CD4-positive, CD25-positive, alpha-beta regulatory T cell (primary cell): Measurements from ENCODE around the gene OR10P1. TPM values are rescaled to one million over a fixed set of nuclear protein-coding genes. Genes with fewer than 3 reads are reported as not detected.

Source experiments
- ATAC-seq, 2 donors: fragments of 150-1000 bp; cut with Tn5 transposase; one replicate each; pipeline ENCODE4 v1.10.0; 2021; ENCODE audit warnings: low read depth in 2 of 2, moderate number of reproducible peaks in 2 of 2, moderate library complexity in 1 of 2
- DNase-seq, 3 donors: peaks; one replicate each; pipeline versions ENCODE4 v3.0.0 to v3.0.0-alpha.2; 2012 to 2022; ENCODE audit warnings: mixed read lengths in 1 of 3
- H3K27ac ChIP-seq: one replicate; pipeline ENCODE4 v1.7.0; 2013; ENCODE audit warnings: mild to moderate bottlenecking, low read length; ENCODE audit not compliant: insufficient read depth, poor library complexity, severe bottlenecking
- H3K27me3 ChIP-seq: one replicate; pipeline ENCODE4 v1.7.0; 2013; ENCODE audit warnings: low read length; ENCODE audit not compliant: control insufficient read depth, insufficient read depth
- H3K36me3 ChIP-seq: one replicate; pipeline ENCODE4 v1.7.0; 2013; ENCODE audit warnings: mild to moderate bottlenecking, low read length, moderate library complexity; ENCODE audit not compliant: control insufficient read depth, insufficient read depth
- H3K4me1 ChIP-seq: 2 replicates; pipeline ENCODE4 v1.7.0; 2013; ENCODE audit warnings: mild to moderate bottlenecking, low read length; ENCODE audit not compliant: insufficient read depth, control insufficient read depth, poor library complexity, severe bottlenecking
- H3K4me3 ChIP-seq: one replicate; pipeline ENCODE4 v1.7.0; 2013; ENCODE audit warnings: low read depth, mild to moderate bottlenecking, low read length, moderate library complexity
- H3K9me3 ChIP-seq, 2 experiments: 1 replicate in 1 of 2; 2 replicates in 1 of 2; pipeline ENCODE4 v1.7.0; 2013; ENCODE audit warnings: low read length in 2 of 2, mild to moderate bottlenecking in 1 of 2, moderate library complexity in 1 of 2; ENCODE audit not compliant: control insufficient read depth in 2 of 2
- H3K27ac Mint-ChIP-seq, 3 donors: one replicate each; pipeline ENCODE4 v1.8.0; 2020 to 2022; ENCODE audit warnings: mild to moderate bottlenecking in 3 of 3, mixed read lengths in 3 of 3, moderate library complexity in 2 of 3
- H3K27me3 Mint-ChIP-seq: one replicate; pipeline ENCODE4 v1.8.0; 2022; ENCODE audit warnings: mild to moderate bottlenecking, mixed read lengths
- H3K36me3 Mint-ChIP-seq: one replicate; pipeline ENCODE4 v1.8.0; 2020; ENCODE audit warnings: mixed read lengths
- H3K4me1 Mint-ChIP-seq, 4 donors: one replicate each; pipeline ENCODE4 v1.8.0; 2020 to 2022; ENCODE audit warnings: mixed read lengths in 4 of 4, mild to moderate bottlenecking in 1 of 4
- H3K4me3 Mint-ChIP-seq, 4 donors: one replicate each; pipeline ENCODE4 v1.8.0; 2020 to 2022; ENCODE audit warnings: mild to moderate bottlenecking in 4 of 4, mixed read lengths in 4 of 4, moderate library complexity in 3 of 4
- H3K9me3 Mint-ChIP-seq, 7 donors: one replicate each; pipeline ENCODE4 v1.8.0; 2020 to 2022; ENCODE audit warnings: mixed read lengths in 7 of 7, mild to moderate bottlenecking in 3 of 7, moderate library complexity in 2 of 7
- polyA plus RNA-seq, 4 donors: library from polyadenylated mRNA; unstranded; fragments of 300-500 nt; fragmentation: Illumina TruSeq; gene quantifications; one replicate each; pipeline ENCODE4 v1.2.3, GENCODE V29; 2021
- total RNA-seq: library from RNA; stranded (reverse); gene quantifications from one replicate; pipeline ENCODE4 v1.2.3, GENCODE V29; 2022

The OR10P1 gene
- total and polyA plus RNA-seq, 5 donors from 2014 or later, result not detected

GRCh38 chr12:55679691-55680090 lies 43.0 kb downstream of the OR10P1 start:
- H3K27me3 Mint-ChIP-seq, result peaks cover 43% of the 10 kb centered on the region
- H3K4me1 ChIP-seq, result no peaks in the 10 kb centered on the region
- no peaks in the 10 kb centered on the region for H3K36me3 ChIP-seq
- no peak overlapping the region for H3K4me3 Mint-ChIP-seq
- no peaks in the 10 kb centered on the region for H3K9me3 Mint-ChIP-seq
- H3K4me3 ChIP-seq, result no peak overlapping the region
- peaks cover 0 to 8% (median 0%) of the 10 kb centered on the region in 4 donors for H3K4me1 Mint-ChIP-seq
- H3K9me3 ChIP-seq, result no peaks in the 10 kb centered on the region
- no peak overlapping the region for H3K27ac Mint-ChIP-seq
- ATAC-seq (no peak), DNase-seq (no peak)
- H3K27me3 ChIP-seq, result peaks cover 12% of the 10 kb centered on the region
- no peak overlapping the region for H3K27ac ChIP-seq
- no peaks in the 10 kb centered on the region for H3K36me3 Mint-ChIP-seq

GRCh38 chr12:55681142-55682077 lies 44.7 kb downstream of the OR10P1 start:
- H3K4me1 Mint-ChIP-seq, result peaks cover 0 to 8% (median 0%) of the 10 kb centered on the region in 4 donors
- H3K4me1 ChIP-seq, result no peaks in the 10 kb centered on the region
- no peak for DNase-seq
- no peaks in the 10 kb centered on the region for H3K36me3 ChIP-seq
- no peaks in the 10 kb centered on the region for H3K36me3 Mint-ChIP-seq
- peaks cover 32% of the 10 kb centered on the region for H3K27me3 Mint-ChIP-seq
- H3K4me3 ChIP-seq, result no peak overlapping the region
- peaks cover 0 to 2% (median 0%) of the 10 kb centered on the region in 7 donors for H3K9me3 Mint-ChIP-seq
- ATAC-seq, result no peak
- peaks cover 11% of the 10 kb centered on the region for H3K27me3 ChIP-seq
- H3K9me3 ChIP-seq, result no peaks in the 10 kb centered on the region
- no peak overlapping the region for H3K4me3 Mint-ChIP-seq
- no peak overlapping the region for H3K27ac ChIP-seq
- H3K27ac Mint-ChIP-seq, result no peak overlapping the region

GRCh38 chr12:55682087-55682796 lies 45.5 kb downstream of the OR10P1 start:
- ATAC-seq (no peak), DNase-seq (no peak)
- Mint-ChIP-seq H3K4me3 (no peak overlapping the region), H3K36me3 (no peaks in the 10 kb centered on the region), H3K4me1 (peaks cover 0 to 12% (median 0%) of the 10 kb centered on the region in 4 donors), H3K27me3 (peaks cover 27% of the 10 kb centered on the region), H3K9me3 (peaks cover 0 to 2% (median 0%) of the 10 kb centered on the region in 7 donors), H3K27ac (no peak overlapping the region)
- H3K4me1 ChIP-seq, result no peaks in the 10 kb centered on the region
- no peak overlapping the region for H3K4me3 ChIP-seq
- peaks cover 9% of the 10 kb centered on the region for H3K27me3 ChIP-seq
- no peaks in the 10 kb centered on the region for H3K36me3 ChIP-seq
- no peaks in the 10 kb centered on the region for H3K9me3 ChIP-seq
- no peak overlapping the region for H3K27ac ChIP-seq

GRCh38 chr12:55683676-55684075 lies 47.0 kb downstream of the OR10P1 start:
- DNase-seq (no peak), ATAC-seq (no peak)
- peaks cover 9% of the 10 kb centered on the region for H3K27me3 ChIP-seq
- no peaks in the 10 kb centered on the region for H3K36me3 ChIP-seq
- H3K4me1 Mint-ChIP-seq, result peaks cover 0 to 17% (median 0%) of the 10 kb centered on the region in 4 donors
- no peak overlapping the region for H3K27ac Mint-ChIP-seq
- H3K9me3 ChIP-seq, result no peaks in the 10 kb centered on the region
- no peaks in the 10 kb centered on the region for H3K36me3 Mint-ChIP-seq
- H3K4me3 ChIP-seq, result no peak overlapping the region
- H3K9me3 Mint-ChIP-seq, result peaks cover 0 to 2% (median 0%) of the 10 kb centered on the region in 7 donors
- no peaks in the 10 kb centered on the region for H3K4me1 ChIP-seq
- peak overlapping the region in 1 of 4 donors; percentile 34 for H3K4me3 Mint-ChIP-seq
- H3K27ac ChIP-seq, result no peak overlapping the region
- peaks cover 27% of the 10 kb centered on the region for H3K27me3 Mint-ChIP-seq

GRCh38 chr12:55684761-55685370 lies 48.2 kb downstream of the OR10P1 start:
- H3K9me3 Mint-ChIP-seq, result peaks cover 0 to 2% (median 0%) of the 10 kb centered on the region in 7 donors
- ATAC-seq (no peak), DNase-seq (no peak)
- H3K27me3 ChIP-seq, result peaks cover 6% of the 10 kb centered on the region
- H3K27ac ChIP-seq, result no peak overlapping the region
- no peaks in the 10 kb centered on the region for H3K4me1 ChIP-seq
- H3K4me3 Mint-ChIP-seq, result no peak overlapping the region
- H3K36me3 Mint-ChIP-seq, result no peaks in the 10 kb centered on the region
- H3K27me3 Mint-ChIP-seq, result peaks cover 20% of the 10 kb centered on the region
- H3K9me3 ChIP-seq, result no peaks in the 10 kb centered on the region
- H3K4me3 ChIP-seq, result no peak overlapping the region
- no peak overlapping the region for H3K27ac Mint-ChIP-seq
- peaks cover 0 to 17% (median 0%) of the 10 kb centered on the region in 4 donors for H3K4me1 Mint-ChIP-seq
- no peaks in the 10 kb centered on the region for H3K36me3 ChIP-seq

- Histone ChIP-seq H3K4me1 (no peaks in the 10 kb centered on the region), H3K27ac (no peak overlapping the region), H3K27me3 (peaks cover 3% of the 10 kb centered on the region), H3K9me3 (no peaks in the 10 kb centered on the region), H3K4me3 (no peak overlapping the region), H3K36me3 (no peaks in the 10 kb centered on the region)
- H3K27me3 Mint-ChIP-seq, result peaks cover 12% of the 10 kb centered on the region
- no peaks in the 10 kb centered on the region for H3K36me3 Mint-ChIP-seq
- H3K4me1 Mint-ChIP-seq, result peaks cover 0 to 17% (median 0%) of the 10 kb centered on the region in 4 donors
- no peak for ATAC-seq
- H3K4me3 Mint-ChIP-seq, result no peak overlapping the region
- H3K9me3 Mint-ChIP-seq, result peaks cover 0 to 2% (median 0%) of the 10 kb centered on the region in 7 donors
- DNase-seq, result no peak
- peak overlapping the region in 1 of 3 donors; percentile 56 for H3K27ac Mint-ChIP-seq
Observed at GRCh38 chr12:55685671-55686070, 49.0 kb downstream of the OR10P1 start.

- Histone ChIP-seq H3K9me3 (no peaks in the 10 kb centered on the region), H3K36me3 (no peaks in the 10 kb centered on the region), H3K4me3 (no peak overlapping the region), H3K27me3 (peaks cover 3% of the 10 kb centered on the region), H3K27ac (no peak overlapping the region), H3K4me1 (no peaks in the 10 kb centered on the region)
- no peak for DNase-seq
- Mint-ChIP-seq H3K9me3 (peaks cover 0 to 2% (median 0%) of the 10 kb centered on the region in 7 donors), H3K4me3 (no peak overlapping the region), H3K4me1 (peaks cover 0 to 11% (median 1%) of the 10 kb centered on the region in 4 donors), H3K36me3 (no peaks in the 10 kb centered on the region), H3K27ac (peak overlapping the region in 1 of 3 donors; percentile 56), H3K27me3 (peaks cover 7% of the 10 kb centered on the region)
- ATAC-seq, result no peak
Observed at GRCh38 chr12:55686366-55687010, 49.8 kb downstream of the OR10P1 start.
